ENCODE results near the gene APC.

GRCh38 chr5:112876362-112876761 is 138.7 kb downstream of the APC start:
- TF ChIP-seq CTCF (IDR thresholded peaks at IDR 0.05), result no peak
- TF ChIP-seq POLR2A (IDR thresholded peaks at IDR 0.05), result no peak

Measured in testis (tissue), 2 donors.